ENCODE results near the gene BACH2.
"Not testable (repeated sequence)": the region's sequence is repeated elsewhere in the genome, so short reads cannot be mapped to it uniquely, and the experiment has no call there.

- TF ChIP-seq CTCF (IDR thresholded peaks at IDR 0.05; ENCODE audit: insufficient read depth, low read length); GABPA (IDR thresholded peaks at IDR 0.05; ENCODE audit: low read depth); POLR2AphosphoS5 (IDR thresholded peaks at IDR 0.05; ENCODE audit: low read depth); REST (IDR thresholded peaks at IDR 0.05; ENCODE audit: insufficient replicate concordance, low read depth); SPI1 (IDR thresholded peaks at IDR 0.05; ENCODE audit: borderline replicate concordance, low read depth): not testable (repeated sequence)
These were observed 240.7 kb downstream of the BACH2 start for GRCh38 chr6:90055924-90056323.
